ENCODE data around the gene TOPAZ1.
A peak's percentile ranks its signal among the peaks of the same experiment; 100 is the strongest.

TOPAZ1 gene

GRCh38 chr3:44248152-44248551 lies 6.5 kb downstream of the TOPAZ1 start:
- no peak for DNase-seq (ENCODE audit: low spot score)

DNA sequence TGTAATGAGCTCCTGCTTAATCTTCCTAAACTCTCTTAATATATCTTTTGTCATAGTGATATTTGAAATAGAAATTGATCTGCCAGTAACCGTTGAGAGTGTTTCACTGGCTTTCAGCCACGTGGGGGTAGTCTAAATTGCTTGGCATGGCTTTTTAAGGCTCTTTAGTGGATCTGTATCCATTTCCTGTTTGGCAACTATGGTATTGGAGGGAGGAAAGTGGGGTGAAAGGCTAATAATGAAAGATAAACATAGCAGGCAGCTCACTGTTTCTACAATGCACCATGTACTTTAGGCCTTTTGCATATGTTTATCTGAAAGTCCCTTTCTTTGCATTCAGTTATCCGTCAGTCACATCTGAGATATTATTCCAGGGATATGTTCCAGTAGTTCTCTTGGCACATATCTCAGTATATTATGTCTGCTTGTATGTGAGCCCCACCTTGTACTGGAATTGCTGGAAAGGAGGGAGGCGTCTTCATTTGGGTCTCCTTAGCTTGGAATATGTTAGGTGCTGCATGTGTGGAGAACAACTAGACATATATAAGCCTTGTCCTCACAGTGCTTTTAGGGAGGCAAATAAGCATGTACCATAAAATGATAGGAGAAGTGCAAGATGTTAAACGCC lies 10.8 kb downstream of the TOPAZ1 start:
- DNase-seq (ENCODE audit: low spot score) = no peak

GRCh38 chr3:44259404-44259803 lies 17.7 kb downstream of the TOPAZ1 start:
- no peak for DNase-seq (ENCODE audit: low spot score)

DNA sequence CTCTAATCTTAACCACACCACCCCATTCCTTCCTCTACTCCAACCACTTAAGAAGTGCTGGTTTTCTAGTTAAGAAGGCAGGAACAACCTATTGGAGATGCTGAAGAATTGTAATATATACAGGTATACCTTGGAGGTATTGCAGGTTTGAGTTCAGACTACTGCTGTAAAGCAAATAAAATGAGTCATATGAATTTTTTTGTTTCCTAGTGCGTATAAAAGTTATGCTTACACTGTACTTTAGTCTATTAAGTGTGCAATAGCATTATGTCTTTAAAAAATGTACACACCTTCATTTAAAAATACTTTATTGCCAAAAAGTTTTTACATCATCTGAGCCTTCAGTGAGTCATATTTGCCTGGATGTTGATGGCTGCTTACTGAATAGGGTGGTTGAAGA lies 22.5 kb downstream of the TOPAZ1 start:
- DNase-seq (ENCODE audit: low spot score) = no peak

GRCh38 chr3:44265815-44266214 lies 24.1 kb downstream of the TOPAZ1 start:
- DNase-seq (ENCODE audit: low spot score) = no peak

DNA sequence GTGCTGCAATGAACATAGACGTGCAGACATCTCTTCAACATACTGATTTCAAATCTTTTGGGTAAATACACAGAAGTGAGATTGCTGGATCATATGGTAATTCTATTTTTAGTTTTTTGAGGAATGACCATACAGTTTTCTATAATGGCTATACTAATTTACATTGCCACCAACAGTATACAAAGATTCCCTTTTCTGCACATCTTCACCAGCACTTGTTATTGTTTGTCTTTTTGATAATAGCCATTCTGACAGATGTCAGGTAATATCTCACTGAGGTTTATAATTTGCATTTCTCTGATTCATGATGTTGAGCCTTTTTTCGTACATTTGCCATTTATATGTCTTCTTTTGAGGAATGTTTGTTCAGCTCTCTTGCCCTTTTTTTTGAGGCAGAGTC lies 30.5 kb downstream of the TOPAZ1 start:
- DNase-seq (ENCODE audit: low spot score) = no peak

DNA sequence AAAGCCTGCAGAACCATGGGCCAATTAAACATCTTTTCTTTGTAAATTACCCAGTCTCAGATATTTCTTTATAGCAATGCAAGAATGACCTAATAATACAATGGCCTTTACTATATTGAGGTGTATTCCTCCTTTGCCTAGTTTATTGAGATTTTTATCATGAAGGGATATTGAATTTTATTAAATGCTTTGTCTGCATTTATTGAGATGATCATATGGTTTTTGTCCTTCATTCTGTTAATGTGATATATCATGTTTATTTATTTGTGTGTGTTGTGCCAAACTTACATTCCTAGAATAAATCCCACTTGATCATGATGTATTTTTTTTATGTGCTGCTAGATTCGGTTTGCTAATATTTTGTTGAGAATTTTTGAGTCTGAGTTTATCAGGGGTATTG lies 36.2 kb downstream of the TOPAZ1 start:
- DNase-seq (ENCODE audit: low spot score) = no peak

GRCh38 chr3:44280077-44280476 lies 38.4 kb downstream of the TOPAZ1 start:
- no peak for DNase-seq (ENCODE audit: low spot score)

DNA sequence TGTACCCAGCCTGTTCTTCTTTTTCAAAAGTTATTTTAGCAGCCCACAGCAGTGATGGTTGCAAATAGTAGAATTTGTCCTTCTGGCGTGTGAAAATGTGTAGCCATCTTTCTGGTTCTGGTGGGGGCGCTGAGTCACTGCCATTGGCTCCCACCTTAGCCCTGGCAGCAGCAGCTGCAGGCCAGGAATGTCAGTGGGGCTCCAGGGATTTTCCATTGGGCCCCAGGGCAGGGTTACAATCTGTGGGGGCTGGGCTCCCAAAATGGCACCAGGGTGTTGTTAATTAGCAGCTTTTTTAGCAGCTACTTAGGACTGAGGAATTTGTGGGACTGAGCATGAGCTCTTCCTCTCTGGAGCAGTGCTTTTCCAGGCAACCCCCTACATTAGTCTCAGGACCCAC lies 38.9 kb downstream of the TOPAZ1 start:
- DNase-seq (ENCODE audit: low spot score) = no peak

GRCh38 chr3:44284949-44285348 lies 43.3 kb downstream of the TOPAZ1 start:
- DNase-seq (ENCODE audit: low spot score) = no peak

GRCh38 chr3:44289882-44290462 lies 48.3 kb downstream of the TOPAZ1 start:
- DNase-seq (ENCODE audit: low spot score) = no peak

- no peak for DNase-seq (ENCODE audit: low spot score)
These were observed 50.6 kb downstream of the TOPAZ1 start for GRCh38 chr3:44292276-44292675.

GRCh38 chr3:44292947-44293346 lies 51.3 kb downstream of the TOPAZ1 start:
- DNase-seq (ENCODE audit: low spot score) = no peak

GRCh38 chr3:44297255-44297654 lies 55.6 kb downstream of the TOPAZ1 start:
- DNase-seq (ENCODE audit: low spot score) = no peak

GRCh38 chr3:44301746-44302145 lies 60.1 kb downstream of the TOPAZ1 start:
- DNase-seq (ENCODE audit: low spot score) = no peak

GRCh38 chr3:44309500-44309899 lies 67.8 kb downstream of the TOPAZ1 start:
- no peak for DNase-seq (ENCODE audit: low spot score)

- no peak for DNase-seq (ENCODE audit: low spot score)
These were observed 77.2 kb downstream of the TOPAZ1 start for GRCh38 chr3:44318891-44319311.

- DNase-seq (ENCODE audit: low spot score) = no peak
These were observed 79.6 kb downstream of the TOPAZ1 start for GRCh38 chr3:44321335-44321734.

GRCh38 chr3:44323341-44323955 lies 81.8 kb downstream of the TOPAZ1 start:
- peak; percentile 71 for DNase-seq (ENCODE audit: low spot score)

- DNase-seq (ENCODE audit: low spot score) = no peak
These were observed 82.9 kb downstream of the TOPAZ1 start for GRCh38 chr3:44324584-44324983.

GRCh38 chr3:44326019-44326418 lies 84.3 kb downstream of the TOPAZ1 start:
- peak; percentile 25 for DNase-seq (ENCODE audit: low spot score)

GRCh38 chr3:44326515-44326914 lies 84.8 kb downstream of the TOPAZ1 start:
- no peak for DNase-seq (ENCODE audit: low spot score)

- no peak for DNase-seq (ENCODE audit: low spot score)
These were observed 88.3 kb downstream of the TOPAZ1 start for GRCh38 chr3:44329946-44330345.

DNA sequence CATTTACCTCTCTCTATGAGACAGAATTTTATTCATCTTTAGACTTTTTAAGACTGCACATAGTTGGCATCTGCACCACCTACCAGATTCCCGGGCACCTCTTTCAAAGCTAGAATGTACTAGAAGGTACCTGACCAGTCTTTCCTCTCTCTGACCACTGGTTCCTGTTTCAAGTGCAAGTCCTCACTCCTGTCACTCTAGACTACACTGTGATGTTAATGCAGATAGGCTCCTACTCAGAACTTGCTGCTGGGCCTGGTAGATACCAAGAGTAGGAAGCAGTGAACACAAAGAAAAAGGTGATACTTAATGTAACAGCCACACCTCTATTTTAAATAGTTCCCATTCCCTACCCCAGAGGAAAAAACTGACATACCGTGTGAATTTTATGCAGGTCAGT lies 88.8 kb downstream of the TOPAZ1 start:
- no peak for DNase-seq (ENCODE audit: low spot score)

Measured in RKO (cell line).